ENCODE measurements around the gene CFAP141. TPM values are rescaled to one million over a fixed set of nuclear protein-coding genes. Genes with fewer than 3 reads are reported as not detected.
"Not testable (repeated sequence)": the region's sequence is repeated elsewhere in the genome, so short reads cannot be mapped to it uniquely, and the experiment has no call there.

Gene CFAP141
- total RNA-seq, 1 experiment from 2014 or later = not detected

GRCh38 chr1:154237435-154237834 is 31.3 kb upstream of the CFAP141 start (continued):
- no peak for TF ChIP-seq ZBTB43 (CRISPR knock-in tag; IDR thresholded peaks at IDR 0.05)

- Mint-ChIP-seq H3K36me3 (peaks cover 88% of the 10 kb centered on the region), H3K9me3 (no peaks in the 10 kb centered on the region), H3K4me1 (no peaks in the 10 kb centered on the region), H3K4me3 (no peak overlapping the region), H3K27ac (no peak overlapping the region), H3K27me3 (ENCODE audit: low read depth) (no peaks in the 10 kb centered on the region)
- ChIA-PET POLR2A (no interaction called here), CTCF (no interaction called here)
- no peak for DNase-seq (ENCODE audit: low spot score)
- no peak for ATAC-seq
- TF ChIP-seq ZNF317 (CRISPR knock-in tag; IDR thresholded peaks at IDR 0.05; ENCODE audit: borderline replicate concordance, low read depth) = no peak
- no peak for TF ChIP-seq FOXP4 (CRISPR knock-in tag; IDR thresholded peaks at IDR 0.05)
- TF ChIP-seq CREB1 (CRISPR knock-in tag; IDR thresholded peaks at IDR 0.05) = no peak
- no peak for TF ChIP-seq ETV6 (CRISPR knock-in tag; IDR thresholded peaks at IDR 0.05)
- no peak for TF ChIP-seq TP53 (CRISPR knock-in tag; IDR thresholded peaks at IDR 0.05)
- no peak for TF ChIP-seq EMX1 (CRISPR knock-in tag; IDR thresholded peaks at IDR 0.05)
- TF ChIP-seq JUN (CRISPR knock-in tag; IDR thresholded peaks at IDR 0.05) = no peak
- TF ChIP-seq NFYB (CRISPR knock-in tag; conservative IDR thresholded peaks at IDR 0.05; ENCODE audit: low read depth) = no peak
Observed at GRCh38 chr1:154236855-154237254, 30.7 kb upstream of the CFAP141 start.

DNA sequence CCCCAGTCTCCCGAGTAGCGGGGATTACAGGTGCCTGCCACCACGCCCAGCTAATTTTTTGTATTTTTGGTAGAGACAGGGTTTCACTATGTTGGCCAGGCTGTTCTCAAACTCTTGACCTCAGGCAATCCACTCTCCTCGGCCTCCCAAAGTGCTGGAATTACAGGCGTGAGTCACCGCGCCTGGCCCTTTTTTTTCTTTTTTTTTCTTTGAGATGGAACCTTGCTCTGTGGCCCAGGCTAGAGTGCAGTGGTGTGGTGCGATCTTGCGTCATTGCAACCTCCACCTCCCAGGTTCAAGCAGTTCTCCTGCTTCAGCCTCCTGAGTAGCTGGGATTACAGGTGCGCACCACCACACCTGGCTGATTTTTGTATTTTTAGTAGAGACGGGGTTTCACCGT is 27.0 kb upstream of the CFAP141 start:
- H3K27me3 Mint-ChIP-seq (ENCODE audit: low read depth) = not testable (repeated sequence)
- TF ChIP-seq ZNF121 (CRISPR knock-in tag; IDR thresholded peaks at IDR 0.05) = 0 out of 2 replicates have a peak, but pooled peaks have one; percentile 20

GRCh38 chr1:154231112-154231511 is 25.0 kb upstream of the CFAP141 start:
- ATAC-seq; DNase-seq (ENCODE audit: low spot score); H3K27me3 Mint-ChIP-seq (ENCODE audit: low read depth); H3K4me3 Mint-ChIP-seq; H3K4me1 Mint-ChIP-seq; CTCF ChIA-PET; H3K27ac Mint-ChIP-seq; H3K9me3 Mint-ChIP-seq: not testable (repeated sequence)
- POLR2A ChIA-PET = interaction anchor here (0.7 kb wide), 1 partner anchor 18 kb away, joined by 4 read pairs; no protein-coding TSS in a partner anchor
- peaks cover 90% of the 10 kb centered on the region for H3K36me3 Mint-ChIP-seq

More for the DNA sequence above, 27.0 kb upstream of the CFAP141 start:
- H3K4me1 Mint-ChIP-seq; DNase-seq (ENCODE audit: low spot score); CTCF ChIA-PET; POLR2A ChIA-PET; H3K27ac Mint-ChIP-seq; ATAC-seq; H3K4me3 Mint-ChIP-seq; H3K9me3 Mint-ChIP-seq: not testable (repeated sequence)
- H3K36me3 Mint-ChIP-seq = peaks cover 90% of the 10 kb centered on the region

DNA sequence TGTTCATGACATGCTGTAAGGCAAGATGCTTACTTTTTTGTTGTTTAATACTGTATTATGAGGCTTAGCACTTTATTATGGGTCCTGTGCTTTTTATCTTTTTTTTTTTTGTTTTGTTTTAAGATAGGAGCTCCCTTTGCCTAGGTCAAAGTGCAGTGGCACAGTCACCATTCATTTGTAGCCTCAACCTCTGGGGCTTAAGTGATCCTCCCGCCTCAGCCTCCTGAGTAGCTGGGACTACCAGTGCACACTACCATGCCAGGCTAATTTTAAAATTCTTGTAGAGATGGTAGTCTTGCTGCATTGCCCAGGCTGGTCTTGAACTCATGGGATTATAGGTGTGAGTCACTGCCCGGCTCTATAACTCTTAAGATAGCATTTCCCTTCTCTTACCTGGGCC is 19.2 kb upstream of the CFAP141 start:
- Mint-ChIP-seq H3K27me3 (ENCODE audit: low read depth) (no peaks in the 10 kb centered on the region), H3K4me3 (no peak overlapping the region), H3K4me1 (peaks cover 25% of the 10 kb centered on the region), H3K27ac (no peak overlapping the region), H3K36me3 (peaks cover 64% of the 10 kb centered on the region), H3K9me3 (no peaks in the 10 kb centered on the region)
- POLR2A ChIA-PET = no interaction called here
- no peak for DNase-seq (ENCODE audit: low spot score)
- CTCF ChIA-PET = no interaction called here
- ATAC-seq = no peak
- no peak for TF ChIP-seq ZNF416 (CRISPR knock-in tag; IDR thresholded peaks at IDR 0.05)
- TF ChIP-seq KAT7 (CRISPR knock-in tag; IDR thresholded peaks at IDR 0.05; ENCODE audit: borderline replicate concordance) = no peak
- no peak for TF ChIP-seq NFE2L1 (CRISPR knock-in tag; IDR thresholded peaks at IDR 0.05)
- TF ChIP-seq NR2C2 (CRISPR knock-in tag; IDR thresholded peaks at IDR 0.05) = no peak
- TF ChIP-seq, protein P1, sequence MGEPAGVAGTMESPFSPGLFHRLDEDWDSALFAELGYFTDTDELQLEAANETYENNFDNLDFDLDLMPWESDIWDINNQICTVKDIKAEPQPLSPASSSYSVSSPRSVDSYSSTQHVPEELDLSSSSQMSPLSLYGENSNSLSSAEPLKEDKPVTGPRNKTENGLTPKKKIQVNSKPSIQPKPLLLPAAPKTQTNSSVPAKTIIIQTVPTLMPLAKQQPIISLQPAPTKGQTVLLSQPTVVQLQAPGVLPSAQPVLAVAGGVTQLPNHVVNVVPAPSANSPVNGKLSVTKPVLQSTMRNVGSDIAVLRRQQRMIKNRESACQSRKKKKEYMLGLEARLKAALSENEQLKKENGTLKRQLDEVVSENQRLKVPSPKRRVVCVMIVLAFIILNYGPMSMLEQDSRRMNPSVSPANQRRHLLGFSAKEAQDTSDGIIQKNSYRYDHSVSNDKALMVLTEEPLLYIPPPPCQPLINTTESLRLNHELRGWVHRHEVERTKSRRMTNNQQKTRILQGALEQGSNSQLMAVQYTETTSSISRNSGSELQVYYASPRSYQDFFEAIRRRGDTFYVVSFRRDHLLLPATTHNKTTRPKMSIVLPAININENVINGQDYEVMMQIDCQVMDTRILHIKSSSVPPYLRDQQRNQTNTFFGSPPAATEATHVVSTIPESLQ (CRISPR knock-in tag; IDR thresholded peaks at IDR 0.05) = no peak
- TF ChIP-seq HMGA2 (CRISPR knock-in tag; IDR thresholded peaks at IDR 0.05) = no peak
- TF ChIP-seq, protein P2, sequence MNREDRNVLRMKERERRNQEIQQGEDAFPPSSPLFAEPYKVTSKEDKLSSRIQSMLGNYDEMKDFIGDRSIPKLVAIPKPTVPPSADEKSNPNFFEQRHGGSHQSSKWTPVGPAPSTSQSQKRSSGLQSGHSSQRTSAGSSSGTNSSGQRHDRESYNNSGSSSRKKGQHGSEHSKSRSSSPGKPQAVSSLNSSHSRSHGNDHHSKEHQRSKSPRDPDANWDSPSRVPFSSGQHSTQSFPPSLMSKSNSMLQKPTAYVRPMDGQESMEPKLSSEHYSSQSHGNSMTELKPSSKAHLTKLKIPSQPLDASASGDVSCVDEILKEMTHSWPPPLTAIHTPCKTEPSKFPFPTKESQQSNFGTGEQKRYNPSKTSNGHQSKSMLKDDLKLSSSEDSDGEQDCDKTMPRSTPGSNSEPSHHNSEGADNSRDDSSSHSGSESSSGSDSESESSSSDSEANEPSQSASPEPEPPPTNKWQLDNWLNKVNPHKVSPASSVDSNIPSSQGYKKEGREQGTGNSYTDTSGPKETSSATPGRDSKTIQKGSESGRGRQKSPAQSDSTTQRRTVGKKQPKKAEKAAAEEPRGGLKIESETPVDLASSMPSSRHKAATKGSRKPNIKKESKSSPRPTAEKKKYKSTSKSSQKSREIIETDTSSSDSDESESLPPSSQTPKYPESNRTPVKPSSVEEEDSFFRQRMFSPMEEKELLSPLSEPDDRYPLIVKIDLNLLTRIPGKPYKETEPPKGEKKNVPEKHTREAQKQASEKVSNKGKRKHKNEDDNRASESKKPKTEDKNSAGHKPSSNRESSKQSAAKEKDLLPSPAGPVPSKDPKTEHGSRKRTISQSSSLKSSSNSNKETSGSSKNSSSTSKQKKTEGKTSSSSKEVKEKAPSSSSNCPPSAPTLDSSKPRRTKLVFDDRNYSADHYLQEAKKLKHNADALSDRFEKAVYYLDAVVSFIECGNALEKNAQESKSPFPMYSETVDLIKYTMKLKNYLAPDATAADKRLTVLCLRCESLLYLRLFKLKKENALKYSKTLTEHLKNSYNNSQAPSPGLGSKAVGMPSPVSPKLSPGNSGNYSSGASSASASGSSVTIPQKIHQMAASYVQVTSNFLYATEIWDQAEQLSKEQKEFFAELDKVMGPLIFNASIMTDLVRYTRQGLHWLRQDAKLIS (CRISPR knock-in tag; IDR thresholded peaks at IDR 0.05; ENCODE audit: borderline replicate concordance) = no peak
- no peak for TF ChIP-seq SP1 (CRISPR knock-in tag; conservative IDR thresholded peaks at IDR 0.05)
- TF ChIP-seq GABPB1 (CRISPR knock-in tag; IDR thresholded peaks at IDR 0.05) = no peak
- no peak for TF ChIP-seq PREB (CRISPR knock-in tag; IDR thresholded peaks at IDR 0.05; ENCODE audit: borderline replicate concordance)

All from WTC11 (cell line).